Measurements from ENCODE around the gene KCNN1. TPM values are rescaled to one million over a fixed set of nuclear protein-coding genes. Genes with fewer than 3 reads are reported as not detected.

The KCNN1 gene
- total and polyA plus RNA-seq, 9 of the 15 experiments (the other 6 are each of a cell fraction or from before 2014, with no cell fraction given) = 0.01 to 6.2 (median 0.72) TPM

DNA sequence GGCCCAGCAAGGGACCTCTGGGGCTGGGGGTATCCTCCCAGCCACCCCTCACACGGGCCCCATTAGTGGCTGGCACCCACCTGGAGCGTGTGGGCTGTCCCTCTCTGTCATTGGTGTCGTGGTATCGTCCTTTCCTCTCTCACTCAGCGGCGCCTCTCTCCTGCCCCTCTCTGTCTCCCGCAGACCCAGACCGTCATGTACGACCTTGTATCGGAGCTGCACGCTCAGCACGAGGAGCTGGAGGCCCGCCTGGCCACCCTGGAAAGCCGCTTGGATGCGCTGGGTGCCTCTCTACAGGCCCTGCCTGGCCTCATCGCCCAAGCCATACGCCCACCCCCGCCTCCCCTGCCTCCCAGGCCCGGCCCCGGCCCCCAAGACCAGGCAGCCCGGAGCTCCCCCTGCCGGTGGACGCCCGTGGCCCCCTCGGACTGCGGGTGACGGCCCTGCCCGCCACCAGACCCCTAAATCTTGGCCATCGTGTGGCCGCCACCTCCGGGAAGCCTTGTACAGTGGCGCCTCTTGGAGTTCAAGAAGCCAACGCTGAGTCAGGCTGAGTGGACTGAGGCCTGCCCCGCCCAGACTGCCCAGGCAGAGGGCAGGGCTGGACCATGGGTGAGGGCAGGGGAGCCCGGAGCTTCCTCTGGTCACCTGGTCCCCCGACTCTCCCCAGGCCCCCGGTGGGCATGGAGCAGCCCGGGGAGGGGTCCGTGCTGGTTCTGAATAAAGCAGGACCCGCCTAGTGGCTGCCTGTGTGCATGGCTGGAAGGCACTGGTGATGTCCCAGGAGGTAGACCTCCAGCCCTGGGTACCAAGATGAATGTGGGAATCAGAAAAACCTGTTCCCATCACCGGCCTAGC is 31.3 kb downstream of the KCNN1 start:
- ATAC-seq (peak; percentile 56), DNase-seq (ENCODE audit: extremely low read depth in 1 of 4, low spot score in 3 of 4) (peak; percentile 64 to 69 (median 68)), FAIRE-seq (no peak)
- ChIA-PET POLR2A (interaction anchor here (0.5 to 2.0 kb wide), 6 partner anchors 55 to 281 kb away, joined by 3 to 7 read pairs (median 4); partner anchors contain the start of gene CCDC124), CTCF (ENCODE audit: low intra/inter-chr PET ratio) (interaction anchor here (2.6 to 5.8 kb wide), 2 partner anchors 51 to 58 kb away, joined by 26 to 113 read pairs; no protein-coding TSS in a partner anchor)
- no peaks in the 10 kb centered on the region for H3K9me1 ChIP-seq (ENCODE audit: control insufficient read depth, insufficient read depth, low read length)
- no peaks in the 10 kb centered on the region; the same call in 1 of the 2 replicates for H4K20me1 ChIP-seq (replicated peaks; ENCODE audit: control insufficient read depth, insufficient read depth, low read length)
- H3K27ac ChIP-seq (ENCODE audit: extremely low read depth, low read depth, low read length) = peak overlapping the region; percentile 27; the same call in 2 of the 3 replicates
- no peaks in the 10 kb centered on the region for H3K9me3 ChIP-seq (replicated peaks; ENCODE audit: control insufficient read depth, insufficient read depth, low read depth, low read length)
- peak overlapping the region; percentile 48 to 82 for H3K9ac ChIP-seq (ENCODE audit: insufficient read depth in 1 of 2, low read depth in 2 of 2, low read length in 2 of 2)
- peak overlapping the region; percentile 49 for H3K4me2 ChIP-seq (ENCODE audit: insufficient read depth, low read length)
- H3K79me2 ChIP-seq (ENCODE audit: control insufficient read depth, insufficient read depth, low read length) = peaks cover 24% of the 10 kb centered on the region
- WGBS (ENCODE audit: insufficient coverage, low coverage, missing lambda C conversion rate) = 26% methylated on average over 29 of the region's 41 CpGs
- BruUV-seq (replicated peaks) = no TSS peak
- H3K4me1 ChIP-seq (replicated peaks in 1 of 2; ENCODE audit: control insufficient read depth in 2 of 2, insufficient read depth in 2 of 2, low read length in 2 of 2) = peaks cover 31 to 65% of the 10 kb centered on the region in 2 experiments
- H3K36me3 ChIP-seq (ENCODE audit: control insufficient read depth, insufficient read depth, low read length) = peaks cover 5% of the 10 kb centered on the region; the same call in 1 of the 3 replicates
- intact Hi-C loops (cut with micrococcal nuclease) (loop anchor here (2.0 kb wide), 2 partner anchors 51 to 125 kb away; no protein-coding TSS in a partner anchor), in situ Hi-C loops (cut with MboI) (loop anchor here (10.0 kb wide), 1 partner anchor 53 kb away; no protein-coding TSS in a partner anchor)
- H3K27me3 ChIP-seq (ENCODE audit: control insufficient read depth in 2 of 2, insufficient read depth in 2 of 2, low read length in 2 of 2) = no peaks in the 10 kb centered on the region
- H2AFZ ChIP-seq (ENCODE audit: low read depth, low read length) = peak overlapping the region; percentile 75
- H3K4me3 ChIP-seq = no peak overlapping the region
- TF ChIP-seq, protein P1, sequence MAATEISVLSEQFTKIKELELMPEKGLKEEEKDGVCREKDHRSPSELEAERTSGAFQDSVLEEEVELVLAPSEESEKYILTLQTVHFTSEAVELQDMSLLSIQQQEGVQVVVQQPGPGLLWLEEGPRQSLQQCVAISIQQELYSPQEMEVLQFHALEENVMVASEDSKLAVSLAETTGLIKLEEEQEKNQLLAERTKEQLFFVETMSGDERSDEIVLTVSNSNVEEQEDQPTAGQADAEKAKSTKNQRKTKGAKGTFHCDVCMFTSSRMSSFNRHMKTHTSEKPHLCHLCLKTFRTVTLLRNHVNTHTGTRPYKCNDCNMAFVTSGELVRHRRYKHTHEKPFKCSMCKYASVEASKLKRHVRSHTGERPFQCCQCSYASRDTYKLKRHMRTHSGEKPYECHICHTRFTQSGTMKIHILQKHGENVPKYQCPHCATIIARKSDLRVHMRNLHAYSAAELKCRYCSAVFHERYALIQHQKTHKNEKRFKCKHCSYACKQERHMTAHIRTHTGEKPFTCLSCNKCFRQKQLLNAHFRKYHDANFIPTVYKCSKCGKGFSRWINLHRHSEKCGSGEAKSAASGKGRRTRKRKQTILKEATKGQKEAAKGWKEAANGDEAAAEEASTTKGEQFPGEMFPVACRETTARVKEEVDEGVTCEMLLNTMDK (IDR thresholded peaks at IDR 0.05; ENCODE audit: borderline replicate concordance, insufficient read depth, low read depth, low read length, poor library complexity, severe bottlenecking) = peak; percentile 71
- TF ChIP-seq FOXJ3 (CRISPR knock-in tag; IDR thresholded peaks at IDR 0.05) (no peak), CEBPB (tag; IDR thresholded peaks at IDR 0.05) (no peak), ZNF551 (CRISPR knock-in tag; IDR thresholded peaks at IDR 0.05) (no peak), GATAD2A (IDR thresholded peaks at IDR 0.05) (0 out of 2 replicates have a peak, but pooled peaks have one; percentile 27), POLR2G (IDR thresholded peaks at IDR 0.05; ENCODE audit: low read depth, low read length) (peak; percentile 57), ERF (CRISPR knock-in tag; IDR thresholded peaks at IDR 0.05) (no peak), MAZ (CRISPR knock-in tag; conservative IDR thresholded peaks at IDR 0.05 in 1 of 2, IDR thresholded peaks at IDR 0.05 in 1 of 2) (peak in 1 of 2 experiments; percentile 59; a peak in 1 of 4 replicates), ZNF253 (CRISPR knock-in tag; conservative IDR thresholded peaks at IDR 0.05) (no peak), HMGN3 (IDR thresholded peaks at IDR 0.05; ENCODE audit: borderline replicate concordance, extremely low read depth, insufficient read length, low read depth, low read length) (peak; percentile 45)
- TF ChIP-seq, protein P2, sequence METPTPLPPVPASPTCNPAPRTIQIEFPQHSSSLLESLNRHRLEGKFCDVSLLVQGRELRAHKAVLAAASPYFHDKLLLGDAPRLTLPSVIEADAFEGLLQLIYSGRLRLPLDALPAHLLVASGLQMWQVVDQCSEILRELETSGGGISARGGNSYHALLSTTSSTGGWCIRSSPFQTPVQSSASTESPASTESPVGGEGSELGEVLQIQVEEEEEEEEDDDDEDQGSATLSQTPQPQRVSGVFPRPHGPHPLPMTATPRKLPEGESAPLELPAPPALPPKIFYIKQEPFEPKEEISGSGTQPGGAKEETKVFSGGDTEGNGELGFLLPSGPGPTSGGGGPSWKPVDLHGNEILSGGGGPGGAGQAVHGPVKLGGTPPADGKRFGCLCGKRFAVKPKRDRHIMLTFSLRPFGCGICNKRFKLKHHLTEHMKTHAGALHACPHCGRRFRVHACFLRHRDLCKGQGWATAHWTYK (CRISPR knock-in tag; IDR thresholded peaks at IDR 0.05) = no peak
- TF ChIP-seq, protein P3, sequence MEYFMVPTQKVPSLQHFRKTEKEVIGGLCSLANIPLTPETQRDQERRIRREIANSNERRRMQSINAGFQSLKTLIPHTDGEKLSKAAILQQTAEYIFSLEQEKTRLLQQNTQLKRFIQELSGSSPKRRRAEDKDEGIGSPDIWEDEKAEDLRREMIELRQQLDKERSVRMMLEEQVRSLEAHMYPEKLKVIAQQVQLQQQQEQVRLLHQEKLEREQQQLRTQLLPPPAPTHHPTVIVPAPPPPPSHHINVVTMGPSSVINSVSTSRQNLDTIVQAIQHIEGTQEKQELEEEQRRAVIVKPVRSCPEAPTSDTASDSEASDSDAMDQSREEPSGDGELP (CRISPR knock-in tag; IDR thresholded peaks at IDR 0.05; ENCODE audit: borderline replicate concordance) = 0 out of 2 replicates have a peak, but pooled peaks have one; percentile 18
- TF ChIP-seq, protein P4, sequence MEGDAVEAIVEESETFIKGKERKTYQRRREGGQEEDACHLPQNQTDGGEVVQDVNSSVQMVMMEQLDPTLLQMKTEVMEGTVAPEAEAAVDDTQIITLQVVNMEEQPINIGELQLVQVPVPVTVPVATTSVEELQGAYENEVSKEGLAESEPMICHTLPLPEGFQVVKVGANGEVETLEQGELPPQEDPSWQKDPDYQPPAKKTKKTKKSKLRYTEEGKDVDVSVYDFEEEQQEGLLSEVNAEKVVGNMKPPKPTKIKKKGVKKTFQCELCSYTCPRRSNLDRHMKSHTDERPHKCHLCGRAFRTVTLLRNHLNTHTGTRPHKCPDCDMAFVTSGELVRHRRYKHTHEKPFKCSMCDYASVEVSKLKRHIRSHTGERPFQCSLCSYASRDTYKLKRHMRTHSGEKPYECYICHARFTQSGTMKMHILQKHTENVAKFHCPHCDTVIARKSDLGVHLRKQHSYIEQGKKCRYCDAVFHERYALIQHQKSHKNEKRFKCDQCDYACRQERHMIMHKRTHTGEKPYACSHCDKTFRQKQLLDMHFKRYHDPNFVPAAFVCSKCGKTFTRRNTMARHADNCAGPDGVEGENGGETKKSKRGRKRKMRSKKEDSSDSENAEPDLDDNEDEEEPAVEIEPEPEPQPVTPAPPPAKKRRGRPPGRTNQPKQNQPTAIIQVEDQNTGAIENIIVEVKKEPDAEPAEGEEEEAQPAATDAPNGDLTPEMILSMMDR (IDR thresholded peaks at IDR 0.05 in 2 of 3, conservative IDR thresholded peaks at IDR 0.05 in 1 of 3; ENCODE audit: insufficient read depth in 2 of 3, low read depth in 1 of 3, low read length in 3 of 3) = peak in 2 of 3 experiments; percentile 46 to 64

All from K562 (cell line).